SU-DHL-6 (cell line): ENCODE measurements around the gene CENPU.

Experiments used
- CTCF ChIP-seq: fragments of 200-600 bp; sonication (generic); IDR thresholded peaks from one replicate; pipeline ENCODE4 v1.5.1; 2017; ENCODE audit warnings: antibody characterized with exemption, mild to moderate bottlenecking, low read length, moderate library complexity; ENCODE audit not compliant: insufficient read depth, poor library complexity, severe bottlenecking
- EZH2phosphoT487 ChIP-seq: fragments of 200-600 bp; sonication (generic), shearing (Covaris generic); conservative IDR thresholded peaks from 2 replicates; pipeline ENCODE4 v1.6.1; 2018; ENCODE audit warnings: mild to moderate bottlenecking, antibody characterized with exemption, low read length, moderate library complexity, mixed read lengths

- TF ChIP-seq CTCF (no peak), EZH2phosphoT487 (no peak)
These were observed 6.5 kb downstream of the CENPU start for GRCh38 chr4:184727430-184727829.
